HUDEP-2 (cell line): Measurements from ENCODE around the gene ICA1.
A peak's percentile ranks its signal among the peaks of the same experiment; 100 is the strongest.

Source experiments
- DNase-seq, 76 experiments: peaks; one replicate each; lab custom pipeline; 2025; ENCODE audit not compliant: unreplicated experiment in 76 of 76; lab: John Stamatoyannopoulos, UW

The ICA1 gene

DNA sequence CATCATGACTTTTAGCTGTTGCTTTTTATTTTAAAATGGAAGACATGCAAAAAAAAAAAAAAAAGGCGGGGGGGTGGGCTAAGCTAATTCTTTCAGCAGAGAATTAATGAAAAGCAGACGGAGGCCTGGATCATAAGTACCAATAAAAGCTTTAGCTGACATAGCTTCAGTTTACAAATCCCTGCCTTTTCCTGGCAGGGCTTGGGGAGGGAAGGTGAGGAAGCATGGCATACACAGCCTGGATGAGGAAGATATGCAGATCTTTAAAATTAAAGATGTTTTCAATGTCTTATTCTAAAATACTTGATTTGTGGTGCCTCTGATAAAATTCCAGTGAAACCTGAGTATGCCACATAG, 57.0 kb downstream of the ICA1 start:
- DNase-seq: no peak

DNA sequence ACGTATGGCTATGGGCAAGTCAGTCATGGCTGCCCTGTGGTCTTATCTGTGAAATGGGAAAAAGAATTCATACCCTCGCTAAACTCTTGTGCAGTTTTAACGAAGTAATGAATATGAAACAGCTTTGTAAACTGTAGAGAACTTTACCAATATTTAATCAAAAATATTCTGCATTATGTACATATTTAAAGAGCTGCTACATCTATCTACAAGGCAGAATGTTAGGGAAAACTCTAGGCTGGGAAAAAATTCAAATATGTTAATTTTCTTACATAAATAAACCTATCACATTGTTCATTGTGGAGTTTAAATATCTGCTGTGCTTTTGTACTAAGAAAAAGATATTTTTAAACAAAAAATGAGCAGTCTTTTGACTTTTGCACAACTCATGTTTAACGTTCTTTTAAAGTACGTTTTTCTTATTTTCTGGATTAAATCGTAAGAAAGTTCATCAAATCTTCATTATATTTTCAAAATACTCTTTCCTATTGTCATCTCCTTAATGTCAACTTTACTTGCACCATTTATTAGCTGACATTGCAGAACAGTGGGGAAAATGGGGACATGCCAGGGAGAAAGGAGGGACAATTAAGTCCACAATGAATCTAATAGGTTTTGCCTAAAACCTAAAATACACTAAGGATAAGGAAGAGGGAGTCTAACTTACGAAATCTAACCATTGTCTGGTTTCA, 57.5 kb downstream of the ICA1 start:
- DNase-seq: no peak

DNA sequence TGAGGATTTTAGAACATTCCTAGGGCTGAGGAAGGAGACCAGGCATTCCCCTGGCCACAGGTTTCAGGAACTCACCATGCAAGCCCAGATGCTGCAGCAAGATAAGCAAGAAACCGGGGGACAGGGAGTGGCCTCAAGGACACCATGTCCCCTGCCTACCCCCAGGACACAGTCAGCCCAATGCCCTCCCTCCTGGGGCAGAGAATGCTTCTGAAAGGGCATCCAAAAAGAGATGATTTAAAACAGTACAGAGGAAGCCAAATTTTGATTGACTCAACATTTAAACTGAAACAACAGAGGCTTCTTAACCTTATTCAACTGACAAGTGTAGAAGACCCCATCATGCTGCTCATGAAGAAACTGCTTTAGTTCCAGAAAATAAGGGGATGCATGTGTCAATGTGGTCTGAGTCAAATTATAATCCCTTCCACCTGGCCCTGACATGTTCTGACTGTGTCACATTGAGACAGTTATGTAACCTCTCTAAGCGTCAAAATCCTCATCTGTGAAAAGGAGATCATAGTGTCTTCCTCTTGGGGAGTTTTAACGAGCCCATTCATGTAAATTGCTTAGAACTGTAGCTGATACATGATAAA, 60.0 kb downstream of the ICA1 start:
- DNase-seq: no peak

DNA sequence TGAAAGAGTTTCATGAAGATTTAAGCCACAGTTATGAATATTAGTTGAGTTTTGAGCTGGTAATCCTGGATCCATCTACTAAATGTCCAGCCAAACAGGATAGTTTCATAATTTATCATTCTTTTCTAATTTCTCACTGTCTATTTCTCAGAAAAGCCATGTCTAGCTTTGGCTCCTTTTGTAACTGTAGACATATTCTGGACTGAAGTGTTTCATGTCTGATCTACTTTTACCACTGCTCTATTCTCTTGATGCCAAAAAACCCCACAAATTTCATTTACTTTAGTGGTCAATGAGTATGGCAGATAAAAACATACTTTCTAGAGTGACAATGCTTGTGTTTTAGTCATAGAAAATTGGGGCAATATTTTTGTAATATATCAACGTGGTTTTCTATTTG, 61.2 kb downstream of the ICA1 start:
- no peak for DNase-seq

DNA sequence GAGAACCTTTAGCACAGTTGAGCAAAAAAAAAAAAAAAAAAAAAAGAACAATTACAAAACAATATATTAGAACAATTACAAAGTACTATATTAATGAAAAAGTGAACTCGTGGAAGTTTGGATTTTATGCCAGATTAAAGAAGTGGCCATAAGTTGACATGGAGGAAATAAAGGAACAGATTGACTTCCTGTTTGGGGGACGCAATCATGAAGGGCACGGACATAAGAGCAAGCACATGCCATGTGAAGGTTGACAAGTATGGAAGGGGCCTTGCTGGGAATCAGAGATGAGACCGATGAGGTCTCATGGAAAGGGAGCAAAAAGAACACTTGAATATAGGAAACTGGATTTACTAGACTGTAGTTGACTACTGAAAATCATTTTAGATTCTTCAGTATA, 61.7 kb downstream of the ICA1 start:
- no peak for DNase-seq

DNA sequence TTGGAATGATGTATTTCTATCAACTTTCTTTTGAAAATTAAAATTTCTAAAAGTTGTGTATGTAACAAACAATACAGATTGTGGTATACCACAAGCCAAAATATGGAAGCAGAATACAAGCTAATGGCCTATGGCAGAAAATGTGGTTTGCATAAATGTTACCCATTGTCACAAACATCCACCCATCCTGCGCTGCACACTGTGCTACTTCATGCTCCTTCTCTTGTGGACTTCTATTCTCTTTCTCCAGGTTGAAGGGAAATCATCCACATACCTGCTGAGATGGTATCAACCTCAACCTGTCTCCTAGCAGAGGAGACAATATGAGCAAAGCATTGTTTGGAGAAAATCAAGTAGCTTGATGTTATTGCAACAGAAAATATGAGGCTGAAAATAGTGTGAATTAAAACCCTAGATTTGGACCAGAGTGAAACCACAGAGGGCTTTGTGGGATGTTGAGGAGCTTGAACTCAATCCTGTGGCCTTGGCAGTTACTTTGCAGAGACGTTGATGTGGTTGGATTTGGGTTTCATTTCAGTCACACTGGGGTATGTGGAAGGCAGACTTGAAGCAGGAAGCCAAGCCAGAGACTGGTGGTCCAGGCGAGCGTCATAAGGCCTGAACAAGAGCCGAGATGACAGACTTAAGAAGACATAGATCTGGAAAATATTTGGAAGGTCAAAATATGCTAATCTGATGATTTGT, 63.8 kb downstream of the ICA1 start:
- no peak for DNase-seq

DNA sequence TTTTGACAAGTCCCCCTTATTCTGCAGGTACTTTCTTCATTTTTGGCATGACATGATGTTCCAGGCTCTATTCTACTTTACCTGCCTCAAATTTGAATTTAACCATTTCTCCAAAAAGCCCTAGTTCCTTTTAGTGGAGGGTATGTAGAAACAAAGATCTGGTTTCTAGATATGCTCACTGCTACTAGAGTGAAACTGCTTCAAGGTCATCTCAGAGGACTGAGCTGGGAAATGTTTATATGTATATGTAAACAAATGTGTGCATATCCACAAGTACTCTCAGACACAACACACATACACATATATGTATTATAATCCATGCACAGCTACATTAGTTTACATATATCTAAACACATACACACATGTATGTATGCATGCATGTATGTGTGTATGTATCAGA, 69.1 kb downstream of the ICA1 start:
- no peak for DNase-seq

DNA sequence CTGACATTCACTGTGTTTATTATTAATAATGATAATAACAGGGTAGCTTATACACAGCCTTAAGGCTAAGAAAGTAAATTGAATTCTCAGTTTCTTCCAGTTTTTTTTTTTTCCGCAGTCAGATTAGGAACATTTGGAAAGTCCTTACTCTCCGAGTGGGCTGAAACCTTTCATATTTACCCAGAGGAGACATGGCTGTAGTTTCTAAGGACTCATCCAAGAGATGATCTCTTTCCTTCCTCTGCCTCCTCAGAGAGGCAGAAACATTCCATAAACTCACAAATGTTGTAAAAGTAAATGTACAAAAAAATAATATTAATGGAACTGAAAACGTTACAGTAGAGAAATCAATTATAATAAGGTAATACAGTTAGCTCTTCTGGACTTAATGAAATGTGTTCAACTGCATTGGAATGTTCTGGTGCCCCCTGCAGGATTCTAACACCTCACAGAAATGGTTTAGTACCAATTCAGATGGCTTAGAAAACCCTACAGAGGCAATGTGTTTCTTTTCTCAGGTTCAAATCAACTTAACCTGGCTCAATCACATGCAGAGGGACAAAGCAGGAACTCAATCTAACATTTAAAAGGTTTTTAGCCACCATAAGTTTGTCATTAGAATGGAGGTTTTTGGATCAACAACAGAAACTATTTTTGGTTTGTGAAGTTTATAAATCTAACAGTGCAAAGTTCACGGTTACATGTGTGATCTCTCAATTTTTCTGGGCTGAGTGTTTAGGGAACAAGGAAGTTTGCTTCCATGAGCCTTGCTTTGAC, 71.7 kb downstream of the ICA1 start:
- DNase-seq: peak in 48 of 76 experiments; percentile 5 to 66 (median 34)

DNA sequence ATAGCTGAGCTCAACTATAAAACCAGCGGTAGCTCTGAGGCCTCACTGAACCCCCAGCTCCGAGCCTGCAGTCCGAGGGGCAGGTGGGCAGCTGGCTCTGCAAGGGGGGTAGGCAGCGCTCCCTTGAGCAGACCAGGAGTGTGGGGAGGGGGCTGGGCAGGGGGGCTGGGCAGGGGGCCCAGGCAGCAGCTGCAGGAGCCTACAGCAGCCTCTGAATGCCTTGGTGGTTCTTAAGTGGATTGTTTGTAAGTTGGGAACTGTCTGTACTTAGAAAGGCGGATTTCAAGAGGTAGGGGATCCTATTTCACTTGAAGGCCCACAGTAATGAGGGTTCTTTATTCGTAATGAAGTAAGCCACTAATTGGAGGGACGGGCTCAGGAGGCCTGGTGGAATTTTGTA, 72.3 kb downstream of the ICA1 start:
- DNase-seq: no peak

DNA sequence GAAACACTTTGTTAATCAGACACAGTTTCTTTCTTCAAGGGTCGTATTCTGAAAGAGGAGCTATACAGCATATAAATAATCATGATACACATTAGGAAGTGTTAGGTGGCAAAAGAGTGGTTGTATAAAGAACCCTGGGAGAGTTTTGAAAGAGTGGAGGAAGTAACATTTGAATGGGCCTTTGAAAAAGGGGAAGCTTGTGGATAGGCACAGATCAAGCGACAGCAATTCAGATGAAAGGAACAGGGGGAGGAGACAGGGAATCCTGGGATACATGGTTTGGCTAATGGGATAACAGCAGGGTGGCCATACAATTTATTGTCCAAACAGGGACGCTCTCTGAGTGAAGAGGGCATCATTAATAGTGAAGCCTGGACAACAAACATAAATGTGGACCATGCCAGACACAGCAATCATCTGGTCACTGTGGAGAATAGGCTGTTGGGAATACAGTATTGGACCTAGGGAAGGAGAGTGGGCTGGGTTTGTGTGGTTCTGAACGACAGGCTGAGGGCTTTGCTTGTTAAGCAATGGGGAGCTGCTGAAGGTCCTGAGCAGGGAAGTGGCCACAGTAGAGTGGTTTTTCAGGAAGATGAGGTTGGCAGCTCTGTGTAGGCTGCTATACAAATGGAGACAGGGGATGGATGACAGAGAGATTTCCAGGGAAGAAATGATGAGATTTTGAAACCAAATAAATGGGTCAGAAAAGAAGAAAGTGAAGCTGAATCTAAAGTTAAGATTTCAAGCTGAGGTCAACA, 75.9 kb downstream of the ICA1 start:
- no peak for DNase-seq

DNA sequence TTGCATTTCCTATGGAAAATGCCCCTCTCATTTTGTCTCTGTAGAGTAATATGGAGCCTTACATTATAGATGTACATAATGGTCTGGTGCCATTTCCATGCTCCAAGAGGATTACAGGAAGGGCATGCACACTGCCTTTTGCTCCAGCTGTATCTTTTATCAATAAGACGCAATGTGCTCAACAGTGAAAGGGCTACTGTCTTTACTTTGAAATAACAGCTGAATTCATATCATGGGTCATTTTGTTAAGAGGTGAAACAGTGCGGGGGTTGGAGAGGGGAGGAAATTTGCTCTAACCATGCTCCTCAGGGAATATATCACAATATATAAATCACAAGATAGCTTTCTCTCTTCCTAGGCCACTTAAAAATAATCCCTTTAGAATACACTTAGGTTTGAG, 77.7 kb downstream of the ICA1 start:
- DNase-seq: no peak

DNA sequence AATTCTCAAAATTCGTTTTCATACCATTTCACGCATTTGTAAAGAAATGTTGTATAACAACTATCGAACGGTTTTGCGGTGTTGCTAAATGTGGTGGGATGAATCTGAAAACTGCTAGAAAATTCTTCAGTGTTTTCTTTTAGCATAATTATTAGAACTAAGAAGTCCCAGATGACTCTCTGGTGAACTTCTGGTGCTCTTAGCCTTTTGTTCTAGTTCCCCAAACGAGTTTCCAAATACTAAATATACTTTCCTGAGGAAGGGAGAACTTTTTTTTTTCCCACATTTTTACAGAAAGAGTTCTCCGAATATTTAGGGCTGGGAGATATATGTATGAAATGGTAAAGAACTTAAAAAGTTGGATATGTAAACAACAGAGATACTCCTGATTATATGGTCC, 82.5 kb downstream of the ICA1 start:
- no peak for DNase-seq

DNA sequence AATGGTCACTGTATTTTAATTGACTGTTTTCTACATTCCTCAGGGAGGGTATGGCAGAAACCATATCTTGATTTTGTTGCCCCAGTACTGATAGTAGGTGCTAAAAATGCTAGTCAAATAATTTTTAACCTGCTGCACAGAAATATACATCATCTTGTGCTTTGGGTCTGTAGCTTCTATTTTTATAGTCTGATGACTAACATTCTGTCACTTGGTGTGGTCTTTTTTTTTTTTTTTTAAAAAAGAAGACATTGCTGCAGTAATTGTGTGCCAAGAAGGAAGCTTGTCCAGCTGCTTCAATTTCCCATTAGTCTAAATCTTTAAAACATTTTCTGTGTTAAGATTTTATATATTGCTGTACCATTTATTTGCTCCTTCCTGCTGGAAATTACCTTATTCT, 83.6 kb downstream of the ICA1 start:
- DNase-seq: no peak

DNA sequence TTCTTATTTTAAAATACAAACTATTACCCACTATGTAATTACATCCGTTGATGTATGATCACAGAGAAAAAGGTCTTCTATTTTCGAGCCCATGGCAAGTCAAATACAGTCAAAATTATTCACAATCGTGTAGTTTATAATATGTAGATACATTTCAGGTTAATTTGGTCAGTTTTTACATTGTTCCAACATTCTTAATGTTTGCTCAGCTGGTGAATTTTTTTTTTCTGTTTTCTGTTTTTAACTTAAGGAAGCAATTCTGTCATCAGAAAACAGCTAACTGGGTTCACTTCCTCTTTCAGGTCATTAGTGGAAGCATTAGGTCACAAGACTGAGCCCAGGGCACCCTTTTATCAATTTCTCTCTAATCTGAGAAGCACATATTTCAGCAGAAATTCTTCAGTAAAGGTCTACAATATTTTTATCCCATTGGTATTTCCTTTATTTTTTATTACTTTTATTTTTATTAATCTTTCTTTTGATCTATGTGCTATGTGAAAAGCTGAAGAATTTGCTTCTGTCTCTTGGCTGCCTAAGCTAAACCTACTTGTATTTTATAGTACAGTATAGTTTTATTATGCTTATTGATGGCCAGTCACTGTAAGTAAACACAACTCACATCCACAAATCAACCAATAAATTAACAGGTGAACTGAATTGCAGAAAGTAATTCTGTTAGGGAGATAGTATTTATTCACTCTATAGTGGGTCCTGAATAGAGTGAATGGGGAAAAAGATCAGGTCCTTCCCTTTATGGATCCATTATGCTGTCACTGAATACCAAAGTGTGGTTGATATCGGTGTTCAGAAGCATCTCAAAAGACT, 84.6 kb downstream of the ICA1 start:
- DNase-seq: peak in 14 of 76 experiments; percentile 4 to 37 (median 18)

DNA sequence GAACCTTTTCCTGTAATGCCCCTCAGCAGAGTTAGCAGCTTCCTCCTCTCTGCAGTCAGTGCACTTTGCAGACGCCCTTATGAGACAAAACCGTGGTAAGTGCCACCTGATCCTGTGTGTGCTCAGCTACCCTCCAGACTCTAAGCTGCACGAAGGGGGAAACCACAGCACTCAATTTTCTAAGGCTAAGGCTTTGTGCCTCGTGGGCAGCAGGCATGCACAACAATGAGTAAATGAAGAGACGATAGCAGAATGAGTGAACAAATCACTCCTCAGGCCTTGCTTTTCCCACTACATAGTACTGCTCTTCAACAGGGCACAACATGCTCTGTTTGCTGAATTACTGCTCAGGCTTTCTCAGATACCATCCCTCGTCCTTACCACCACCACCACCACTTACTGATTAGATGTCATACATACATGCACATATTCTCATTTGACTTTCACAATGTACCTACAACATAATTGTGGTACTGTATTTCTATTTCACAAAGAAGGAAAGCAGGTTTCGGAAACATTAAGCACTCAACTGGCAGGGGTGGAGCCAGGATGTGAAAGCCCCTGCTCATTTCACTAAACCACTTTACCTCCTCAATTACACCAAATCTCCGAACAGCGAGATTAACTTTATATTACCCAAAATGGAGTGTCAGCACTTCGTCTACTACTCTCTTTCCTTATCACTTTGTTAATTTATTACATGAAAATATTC, 85.4 kb downstream of the ICA1 start:
- DNase-seq: no peak

DNA sequence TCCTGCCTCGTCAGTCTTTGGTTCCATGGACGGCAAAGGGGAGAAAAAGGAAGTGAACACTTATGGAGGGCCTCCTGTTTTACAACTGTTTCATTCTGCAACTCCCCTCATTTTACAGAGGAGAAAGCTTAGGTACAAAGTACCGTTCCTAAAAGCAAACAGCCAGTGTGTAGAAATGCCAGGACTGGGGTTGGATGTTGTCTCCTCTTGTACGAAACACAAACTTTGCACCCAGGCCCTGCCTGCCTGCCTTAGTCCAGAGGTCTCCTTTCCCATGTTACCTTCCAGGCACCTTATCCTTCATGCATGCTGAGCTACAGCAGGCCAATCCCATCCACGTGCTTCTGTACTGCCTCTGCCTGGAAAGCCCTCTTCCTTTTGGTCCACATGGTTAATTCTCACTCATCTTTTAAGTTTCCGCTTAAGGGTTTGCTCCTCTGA, 86.0 kb downstream of the ICA1 start:
- DNase-seq: no peak

DNA sequence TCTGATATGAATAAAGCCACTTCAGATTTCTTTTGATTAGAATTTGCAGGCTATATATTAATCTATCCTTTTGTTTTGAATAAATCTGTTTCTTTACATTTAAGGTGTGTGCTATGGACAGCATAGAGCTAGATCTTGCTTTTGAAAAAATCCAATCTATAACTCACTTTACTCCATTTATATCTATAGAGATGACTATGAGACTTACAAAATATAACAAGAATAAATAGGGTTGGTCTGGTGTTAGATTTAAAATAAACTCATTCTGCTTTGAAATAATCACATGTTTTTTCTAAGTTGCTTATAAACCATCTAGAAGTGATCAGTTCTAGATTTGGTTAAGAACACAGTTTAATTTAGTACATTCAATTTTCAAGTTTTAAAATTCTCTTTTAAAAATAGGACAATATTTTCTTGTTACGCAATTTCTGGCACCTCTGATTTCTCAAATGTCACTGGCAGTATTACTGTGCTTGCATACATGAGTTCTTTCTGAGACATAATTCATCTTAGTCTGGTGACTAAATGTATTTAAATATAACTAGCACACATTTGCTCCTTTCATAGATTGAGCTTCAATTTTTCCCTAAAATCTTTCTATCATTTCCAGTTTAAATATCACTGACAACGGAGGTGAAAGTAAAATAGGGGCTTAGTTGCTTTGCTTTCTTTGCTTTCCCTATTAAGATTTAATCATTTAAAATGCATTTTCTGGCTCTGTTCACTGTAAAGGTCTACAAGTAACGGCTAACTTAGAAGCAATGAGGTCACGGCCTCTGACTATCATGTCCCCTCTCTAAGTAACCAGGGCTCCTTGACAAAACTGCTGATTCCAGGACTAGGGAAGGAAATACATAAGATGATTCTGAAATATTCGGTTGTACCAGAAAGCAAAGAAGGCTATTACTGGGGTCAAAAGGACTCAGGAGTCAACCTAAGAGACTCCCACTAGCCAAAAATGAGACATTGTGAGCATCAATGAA, 89.3 kb downstream of the ICA1 start:
- no peak for DNase-seq

DNA sequence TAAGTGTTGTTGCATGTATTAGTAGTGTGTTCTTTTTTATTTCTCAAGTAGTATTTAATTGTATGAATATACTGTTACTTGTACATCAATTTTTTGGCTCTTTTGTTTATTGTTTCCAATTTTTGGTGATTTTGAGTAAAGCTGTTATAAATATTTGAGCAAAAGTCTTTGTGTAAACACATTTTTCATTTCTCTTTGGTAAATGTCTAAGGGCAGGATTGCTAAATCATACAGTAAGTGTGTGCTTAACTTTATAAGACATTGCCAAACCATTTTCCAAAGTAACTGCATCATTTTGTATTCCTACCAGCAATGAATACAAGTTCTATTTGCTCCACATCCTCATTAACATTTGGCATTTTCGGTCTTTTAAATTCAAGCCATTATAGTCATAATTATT, 92.8 kb downstream of the ICA1 start:
- DNase-seq: no peak
